DMS153 treated with DMSO at 0.1 percent for 48 hours (cell line): ENCODE data around the gene REC114.
"Not testable (repeated sequence)": the region's sequence is repeated elsewhere in the genome, so short reads cannot be mapped to it uniquely, and the experiment has no call there.

Experiments used
- DNase-seq: peaks from one replicate; lab custom pipeline; 2025; ENCODE audit not compliant: unreplicated experiment; lab: John Stamatoyannopoulos, UW

Gene REC114, protein sequence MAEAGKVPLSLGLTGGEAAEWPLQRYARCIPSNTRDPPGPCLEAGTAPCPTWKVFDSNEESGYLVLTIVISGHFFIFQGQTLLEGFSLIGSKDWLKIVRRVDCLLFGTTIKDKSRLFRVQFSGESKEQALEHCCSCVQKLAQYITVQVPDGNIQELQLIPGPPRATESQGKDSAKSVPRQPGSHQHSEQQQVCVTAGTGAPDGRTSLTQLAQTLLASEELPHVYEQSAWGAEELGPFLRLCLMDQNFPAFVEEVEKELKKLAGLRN

DNA sequence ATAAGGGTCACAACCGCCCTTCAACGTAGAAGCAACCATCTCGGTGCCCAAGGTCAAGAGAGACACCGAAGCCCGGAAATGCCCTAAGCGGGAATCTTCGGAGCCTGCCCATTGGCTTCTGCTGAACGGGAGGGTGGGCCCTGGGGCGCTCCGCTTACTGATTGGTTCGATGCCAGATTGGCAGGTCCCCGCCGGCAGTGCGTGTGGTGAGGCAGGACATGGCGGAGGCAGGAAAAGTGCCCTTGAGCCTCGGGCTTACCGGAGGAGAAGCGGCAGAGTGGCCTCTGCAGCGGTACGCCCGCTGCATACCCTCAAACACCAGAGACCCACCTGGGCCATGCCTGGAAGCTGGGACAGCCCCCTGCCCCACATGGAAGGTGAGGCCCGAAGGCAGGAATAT, at the start of gene REC114:
Gene REC114, plus strand, starts transcription at position 197 of the 400 bp plus-strand sequence. Its CDS starts 22 bp downstream, at position 219.
- no peak for DNase-seq

DNA sequence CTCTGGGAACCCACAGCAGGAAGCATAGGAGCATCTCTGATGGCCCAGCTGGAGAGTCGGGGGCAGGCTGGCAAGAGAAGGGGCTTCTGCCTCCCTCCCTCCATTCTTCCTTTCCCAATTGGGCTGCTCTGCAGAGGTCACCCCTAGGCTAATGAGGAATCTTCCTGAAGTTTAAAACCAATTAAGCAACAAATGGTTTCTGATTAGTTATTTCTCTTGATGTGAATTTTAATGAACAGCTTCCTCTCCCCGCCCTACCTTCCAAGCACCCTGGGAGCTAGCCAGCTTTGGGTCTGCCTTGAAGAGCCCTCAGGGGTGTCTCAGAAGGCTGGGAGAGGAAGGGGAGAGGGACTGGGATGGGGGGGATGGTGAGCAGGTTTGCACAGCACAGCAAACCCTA, 49.6 kb upstream of the REC114 start:
- DNase-seq: no peak

DNA sequence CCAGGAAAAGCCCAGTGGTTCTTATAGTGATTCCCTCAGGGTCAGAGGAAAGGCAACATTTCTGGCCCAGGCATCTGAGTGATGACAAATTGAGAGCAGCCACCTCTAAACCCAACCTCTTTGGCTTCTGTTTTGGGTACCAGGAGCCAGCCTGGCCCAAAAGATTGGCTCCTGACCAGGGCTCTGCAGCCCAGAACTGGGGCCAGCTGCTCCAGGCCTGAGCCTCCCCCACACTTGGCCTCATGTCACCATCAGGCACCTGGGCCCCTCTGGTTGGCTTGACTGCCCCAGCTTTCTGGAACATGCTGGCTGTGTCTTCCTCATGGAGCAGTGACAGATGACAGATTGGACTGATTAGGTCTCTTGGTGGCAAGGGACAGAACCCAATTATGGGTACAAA, 48.2 kb upstream of the REC114 start:
- DNase-seq: no peak

DNA sequence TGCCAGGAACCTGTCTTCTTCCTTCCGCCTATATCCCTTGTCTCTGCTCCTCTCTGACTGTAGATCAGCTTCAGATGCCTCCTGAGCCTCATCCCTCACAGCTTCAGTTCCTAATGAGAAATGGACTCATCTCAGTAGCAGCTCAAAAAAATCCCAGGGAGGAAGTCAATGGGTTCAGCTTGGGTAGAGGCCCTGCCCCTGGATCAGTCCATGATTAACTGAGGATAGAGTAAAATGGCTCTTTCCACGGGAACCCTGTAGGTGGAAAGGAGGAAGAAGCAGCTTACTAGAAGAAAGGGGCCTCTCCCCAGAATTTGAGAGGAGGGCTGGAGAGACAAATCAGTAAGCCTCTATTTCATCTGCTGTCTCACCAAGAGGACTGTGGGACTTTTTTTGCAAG, 47.3 kb upstream of the REC114 start:
- no peak for DNase-seq

DNA sequence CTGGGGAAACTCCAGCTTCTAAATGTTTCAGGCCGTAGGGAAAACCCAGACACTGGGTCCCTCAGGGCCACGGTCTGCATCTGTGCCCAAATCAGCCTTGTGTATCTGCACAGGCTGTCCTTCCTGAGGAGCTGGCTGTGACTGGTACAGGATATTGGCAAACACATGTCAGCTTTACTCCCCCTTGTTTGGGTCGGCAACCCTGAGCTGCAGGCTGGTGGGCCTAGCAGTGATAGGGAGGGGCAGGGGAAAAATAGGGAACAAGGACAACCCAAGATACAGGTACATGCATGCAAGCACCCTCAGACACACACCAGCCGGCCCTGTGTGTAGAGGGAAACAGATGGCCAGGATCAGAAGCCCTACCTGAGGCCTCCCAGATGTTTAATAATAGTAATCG, 45.5 kb upstream of the REC114 start:
- no peak for DNase-seq

DNA sequence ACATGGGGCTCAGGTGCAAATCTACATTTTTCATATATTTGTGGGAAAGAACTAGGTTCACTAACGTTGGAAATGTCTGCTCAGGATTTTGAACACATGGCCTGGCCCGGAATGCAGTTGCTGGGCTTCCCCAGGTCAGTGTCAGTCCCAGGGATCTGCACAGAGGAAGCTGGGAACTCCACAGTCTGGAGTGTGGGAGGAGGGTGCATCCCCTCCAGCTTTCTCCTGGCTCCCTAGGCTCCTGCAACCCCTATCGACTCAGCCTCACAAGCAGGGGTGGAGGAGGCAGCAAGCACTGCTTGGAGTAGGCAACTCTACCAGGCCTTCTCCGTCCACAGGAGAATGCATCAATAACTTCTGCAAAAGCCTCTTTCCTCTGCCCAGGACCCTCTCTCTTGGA, 44.1 kb upstream of the REC114 start:
- no peak for DNase-seq

DNA sequence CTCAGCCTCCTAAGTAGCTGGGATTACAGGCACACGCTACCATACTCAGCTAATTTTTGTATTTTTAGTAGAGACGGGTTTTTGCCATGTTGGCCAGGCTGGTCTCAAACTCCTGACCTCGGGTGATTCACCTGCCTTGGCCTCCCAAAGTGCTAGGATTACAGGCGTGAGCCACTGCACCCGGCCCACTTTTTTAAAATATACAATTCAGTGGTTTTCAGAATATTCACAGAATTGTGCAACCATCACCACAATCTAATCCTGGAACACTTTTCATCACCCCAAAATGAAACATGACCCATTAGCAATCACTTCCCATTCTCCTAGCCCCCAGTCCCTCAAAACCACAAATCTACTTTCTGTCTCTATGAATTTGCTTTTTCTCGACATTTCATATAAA, 42.7 kb upstream of the REC114 start:
- not testable (repeated sequence) for DNase-seq

DNA sequence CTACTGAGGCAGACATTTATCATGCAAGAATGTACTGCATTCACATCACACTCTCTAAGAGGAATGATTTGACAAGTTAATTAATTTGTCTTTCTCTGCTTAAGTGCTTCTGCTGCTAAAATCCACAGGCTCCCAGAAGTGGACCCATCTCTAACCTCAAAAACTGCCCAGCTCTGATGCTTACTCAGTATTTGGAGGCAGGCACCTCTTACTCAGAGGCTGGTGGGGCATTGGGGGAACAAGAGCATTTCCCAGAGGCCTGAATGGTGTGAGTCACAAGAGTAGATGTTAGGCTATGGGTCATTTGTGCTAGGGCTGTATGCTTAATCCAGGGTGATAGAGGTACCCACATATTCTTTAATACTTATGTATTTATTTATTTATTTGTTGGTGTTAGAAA, 39.8 kb upstream of the REC114 start:
- DNase-seq: no peak

DNA sequence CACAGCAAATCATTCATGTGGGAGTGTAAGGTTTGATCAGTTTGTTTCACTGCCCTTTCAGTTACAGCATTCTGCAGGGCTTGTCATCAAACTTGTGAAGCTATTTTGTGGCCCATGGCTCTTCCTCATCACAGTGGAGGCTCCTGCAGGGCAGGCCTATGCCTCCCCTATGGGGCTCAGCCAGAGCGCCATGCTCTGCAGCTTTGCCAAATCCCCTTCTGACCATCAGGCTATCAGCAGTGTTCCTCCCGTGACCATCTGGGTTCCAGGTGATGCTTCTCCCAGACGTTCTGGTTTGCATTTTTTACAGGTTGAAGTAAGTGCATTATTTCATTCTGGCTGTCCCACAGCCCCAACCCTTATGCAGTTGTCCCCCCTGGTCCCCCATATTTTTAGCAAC, 28.1 kb upstream of the REC114 start:
- DNase-seq: no peak

DNA sequence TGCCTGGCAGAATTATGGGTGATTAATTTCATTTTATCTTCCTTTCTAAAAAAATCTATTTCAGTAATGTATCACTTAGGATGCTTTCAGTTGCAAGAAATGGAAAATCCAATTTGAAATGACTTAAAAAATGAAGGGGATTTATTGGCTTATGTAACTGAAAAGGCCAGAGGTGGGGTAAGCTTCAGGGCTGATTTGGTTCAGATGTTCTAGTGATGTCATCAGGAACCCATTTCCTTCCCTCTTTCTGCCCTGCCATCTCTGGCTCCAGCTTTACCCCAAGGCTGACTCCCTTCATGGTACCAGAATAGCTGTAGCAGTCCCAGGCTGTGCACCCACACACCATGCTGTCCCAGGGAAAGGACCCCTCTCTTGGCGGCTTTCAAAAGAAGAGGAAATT, 18.5 kb upstream of the REC114 start:
- no peak for DNase-seq

DNA sequence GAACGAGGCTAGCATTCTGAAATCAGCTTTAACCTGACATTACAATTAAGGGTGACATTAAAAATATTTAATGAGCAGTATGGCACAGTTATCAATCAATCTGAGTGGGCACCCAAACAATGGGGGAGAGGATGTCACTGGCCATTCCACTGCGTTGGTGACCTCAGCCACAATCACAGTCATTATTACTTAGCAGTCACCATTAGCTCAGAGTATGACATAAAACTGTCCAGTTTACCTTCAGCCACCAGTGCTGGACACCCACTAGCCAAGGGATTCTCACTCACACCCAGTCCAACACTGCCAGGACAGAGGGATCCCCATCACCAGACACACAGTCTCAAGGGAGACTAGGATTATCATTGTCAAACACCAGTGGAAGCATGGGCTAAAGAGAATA, 17.5 kb upstream of the REC114 start:
- no peak for DNase-seq

DNA sequence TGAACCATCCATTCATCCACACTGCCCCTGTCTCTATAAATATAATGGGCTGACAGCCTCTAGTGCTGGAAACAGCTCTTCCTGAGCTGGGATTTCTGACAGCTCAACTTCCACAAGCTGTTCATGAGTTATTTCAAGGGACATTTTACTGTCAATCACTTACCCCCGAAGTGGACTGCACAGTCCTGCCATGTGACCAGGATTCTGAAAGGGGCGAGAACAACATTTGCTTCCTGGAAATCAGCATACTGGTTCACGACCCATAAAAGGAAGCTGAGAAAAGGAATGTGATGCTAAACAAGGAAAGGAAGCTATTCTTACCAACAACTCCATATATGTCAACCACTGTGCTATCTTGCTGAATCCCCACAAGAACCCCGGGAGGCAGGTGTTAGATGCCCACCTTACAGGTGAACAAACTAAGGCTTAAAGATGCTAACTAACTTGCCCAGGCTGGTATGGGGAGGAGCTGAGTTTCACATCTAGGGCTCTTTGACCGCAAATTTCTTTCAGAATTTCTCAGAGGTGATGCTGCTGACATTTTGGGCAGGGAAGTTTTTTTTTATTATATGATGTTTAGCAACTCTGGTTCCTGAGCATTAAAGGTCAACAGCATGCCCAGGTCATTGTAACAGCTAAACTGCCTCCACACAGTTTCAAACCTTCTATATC, 16.5 kb upstream of the REC114 start:
- no peak for DNase-seq

DNA sequence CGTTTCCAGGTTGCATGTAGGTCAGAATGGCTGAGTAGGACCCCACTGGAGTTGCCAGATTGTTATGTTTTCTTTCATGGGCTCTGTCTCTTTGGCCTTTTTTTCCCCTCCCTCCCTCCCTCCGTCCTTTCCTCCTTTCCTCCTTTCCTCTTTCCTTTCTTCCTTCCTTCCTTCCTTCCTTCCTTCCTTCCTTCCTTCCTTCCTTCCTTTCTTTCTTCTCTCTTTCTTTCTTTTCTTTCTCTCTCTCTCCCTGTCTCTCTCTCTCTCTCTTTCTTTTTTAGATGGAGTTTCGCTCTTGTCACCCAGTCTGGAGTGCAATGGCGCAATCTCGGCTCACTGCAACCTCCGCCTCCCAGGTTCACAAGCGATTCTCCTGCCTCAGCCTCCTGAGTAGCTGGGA, 11.6 kb upstream of the REC114 start:
- DNase-seq: not testable (repeated sequence)

DNA sequence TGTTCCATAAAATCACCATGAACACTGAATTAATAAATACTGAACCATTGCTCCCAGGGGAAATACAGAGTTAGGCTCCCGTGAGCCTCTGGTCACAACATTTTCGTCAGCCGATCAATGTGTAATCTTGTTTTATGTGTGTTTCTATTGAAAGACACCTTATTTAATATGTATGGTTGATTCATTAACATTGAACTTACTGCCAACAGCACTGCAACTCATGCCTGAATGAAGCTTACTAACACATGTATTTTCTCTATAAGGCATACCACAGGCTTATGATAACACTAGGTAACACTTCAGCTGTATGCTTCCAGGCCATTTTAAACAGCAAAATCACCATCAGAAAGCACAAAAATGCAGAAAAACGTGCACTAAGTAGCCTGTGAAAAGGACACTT, 9.1 kb upstream of the REC114 start:
- no peak for DNase-seq

DNA sequence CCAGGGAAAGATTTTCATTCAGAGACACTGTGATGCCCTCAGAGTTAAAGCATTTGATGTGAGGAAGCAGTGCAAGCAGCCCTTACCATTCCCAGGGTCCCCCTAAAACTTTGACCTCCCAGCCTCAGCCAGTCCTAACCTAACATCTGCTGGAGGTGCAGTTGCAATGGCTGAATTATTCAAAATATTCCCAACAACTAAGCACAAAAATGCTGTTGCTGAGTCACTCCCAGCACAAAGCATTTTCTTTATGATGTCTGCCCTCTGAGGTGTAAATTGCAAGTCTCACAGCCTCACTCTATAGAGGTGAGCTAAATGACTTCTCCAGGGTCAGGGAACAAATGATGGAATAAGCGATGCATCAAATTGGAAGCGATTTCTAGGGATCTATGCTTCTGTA, 6.4 kb upstream of the REC114 start:
- DNase-seq: no peak

DNA sequence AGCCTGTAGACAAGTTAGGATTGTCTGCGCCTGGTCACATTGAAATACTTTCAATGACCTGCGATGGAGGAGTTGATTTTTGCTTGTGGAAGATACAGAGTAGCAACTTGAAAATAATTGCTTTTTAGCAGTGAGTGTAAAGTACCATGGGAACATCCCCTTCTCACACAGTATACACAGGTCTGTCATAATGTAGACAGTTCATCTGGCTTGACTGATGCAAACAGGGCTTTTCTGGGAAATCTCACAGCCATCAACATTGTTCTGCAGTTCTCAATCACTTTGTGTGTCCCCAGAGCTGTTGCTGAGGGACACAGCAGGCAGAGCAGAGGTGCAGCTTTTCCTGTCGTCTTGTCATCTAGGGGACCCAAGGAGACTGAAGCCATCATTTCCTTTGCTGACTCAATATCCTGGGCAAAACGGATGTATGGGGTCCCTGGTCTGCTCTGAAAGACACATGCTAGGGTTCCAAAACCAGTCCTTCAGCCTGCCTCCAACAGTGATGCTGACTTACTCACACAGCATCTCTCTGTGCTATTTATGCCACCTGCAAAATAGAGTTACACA, 5.3 kb upstream of the REC114 start:
- no peak for DNase-seq

DNA sequence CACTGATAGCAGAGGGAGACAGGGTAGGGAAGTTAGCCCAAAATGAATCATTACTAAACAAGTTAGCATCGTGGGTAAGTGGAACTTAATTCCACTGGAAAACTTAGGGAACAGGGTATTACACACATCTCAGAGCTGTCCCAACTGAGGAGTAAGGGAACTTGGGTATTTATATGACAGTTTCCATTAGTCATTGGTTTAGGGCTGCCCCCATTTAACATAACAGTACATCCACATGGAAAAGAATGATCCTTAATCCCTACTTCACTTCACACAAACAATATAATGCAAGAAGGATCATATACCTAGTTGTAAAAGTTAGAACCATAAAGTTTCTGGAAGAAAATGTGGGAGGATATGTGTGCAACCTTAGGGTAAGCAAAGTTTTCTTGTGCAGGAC, 4.3 kb upstream of the REC114 start:
- DNase-seq: no peak

DNA sequence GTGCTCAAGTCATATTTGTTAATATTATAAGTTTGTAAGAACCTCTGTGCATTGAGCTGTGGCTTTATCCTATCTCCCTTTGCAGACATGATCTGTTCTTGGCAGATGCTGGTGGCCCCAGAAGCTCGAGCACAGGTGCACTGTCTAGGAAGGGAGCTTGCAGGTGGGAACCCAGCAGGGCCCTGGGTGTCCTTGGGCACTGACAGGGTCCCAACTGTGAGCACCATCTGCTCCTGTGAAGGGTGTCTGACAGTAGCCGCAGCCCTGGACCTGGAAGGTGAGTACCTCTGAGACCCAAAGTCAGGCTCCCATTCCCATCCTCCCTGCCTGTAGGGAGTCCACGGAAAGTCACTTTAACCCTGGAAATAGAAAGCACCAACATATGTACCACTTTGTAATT, 2.4 kb upstream of the REC114 start:
- no peak for DNase-seq

DNA sequence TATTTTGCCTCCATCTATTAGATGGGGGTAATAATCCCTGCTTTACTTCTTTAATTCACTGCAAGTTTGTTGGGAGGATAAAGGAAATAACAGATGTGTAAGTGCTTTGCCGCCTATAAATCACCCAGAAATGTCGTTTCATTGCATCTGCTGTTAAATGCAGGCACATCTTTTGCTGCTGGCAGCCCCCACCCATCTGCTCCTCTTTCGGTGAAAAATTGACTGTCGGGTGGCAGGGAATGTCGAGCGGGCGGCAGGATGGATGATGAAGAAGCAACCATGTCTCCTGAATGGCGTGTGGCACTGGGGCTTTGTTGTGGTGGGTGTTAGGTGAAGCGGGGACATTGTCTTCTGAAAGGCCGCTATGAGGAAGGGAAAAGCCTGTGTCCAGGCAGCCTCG, 543 bp upstream of the REC114 start:
- no peak for DNase-seq

DNA sequence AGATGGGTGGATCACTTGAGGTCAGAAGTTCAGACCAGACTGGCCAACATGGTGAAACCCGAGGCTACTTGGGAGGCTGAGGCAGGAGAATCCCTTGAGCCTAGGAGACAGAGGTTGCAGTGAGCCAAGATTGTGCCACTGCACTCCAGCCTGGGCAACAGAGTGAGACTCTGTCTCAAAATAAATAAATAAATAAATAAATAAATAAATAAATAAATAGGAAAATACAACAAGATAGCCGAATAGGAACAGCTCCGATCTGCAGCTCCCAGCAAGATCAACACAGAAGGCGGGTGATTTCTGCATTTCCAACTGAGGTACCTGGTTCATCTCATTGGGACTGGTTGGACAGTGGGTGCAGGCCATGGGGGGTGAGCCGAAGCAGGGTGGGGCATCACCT, 4.5 kb downstream of the REC114 start:
- not testable (repeated sequence) for DNase-seq

DNA sequence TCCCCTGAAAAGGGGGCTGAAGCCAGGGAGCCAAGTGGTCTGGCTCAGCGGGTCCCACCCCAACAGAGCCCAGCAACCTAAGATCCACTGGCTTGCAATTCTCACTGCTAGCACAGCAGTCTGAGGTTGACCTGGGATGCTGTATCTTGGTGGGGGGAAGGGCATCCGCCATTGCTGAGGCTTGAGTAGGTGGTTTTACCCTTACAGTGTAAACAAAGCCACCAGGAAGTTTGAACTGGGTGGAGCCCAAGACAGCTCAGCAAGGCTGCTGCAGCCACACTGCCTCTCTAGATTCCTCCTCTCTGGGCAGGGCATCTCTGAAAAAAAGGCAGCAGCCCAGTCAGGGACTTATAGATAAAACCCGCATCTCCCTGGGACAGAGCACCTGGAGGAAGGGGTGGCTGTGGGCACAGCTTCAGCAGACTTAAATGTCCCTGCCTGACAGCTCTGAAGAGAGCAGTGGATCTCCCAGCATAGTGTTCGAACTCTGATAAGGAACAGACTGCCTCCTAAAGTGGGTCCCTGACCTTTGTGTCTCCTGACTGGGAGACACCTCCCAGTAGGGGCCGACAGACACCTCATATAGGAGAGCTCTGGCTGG, 5.3 kb downstream of the REC114 start:
- DNase-seq: not testable (repeated sequence)

DNA sequence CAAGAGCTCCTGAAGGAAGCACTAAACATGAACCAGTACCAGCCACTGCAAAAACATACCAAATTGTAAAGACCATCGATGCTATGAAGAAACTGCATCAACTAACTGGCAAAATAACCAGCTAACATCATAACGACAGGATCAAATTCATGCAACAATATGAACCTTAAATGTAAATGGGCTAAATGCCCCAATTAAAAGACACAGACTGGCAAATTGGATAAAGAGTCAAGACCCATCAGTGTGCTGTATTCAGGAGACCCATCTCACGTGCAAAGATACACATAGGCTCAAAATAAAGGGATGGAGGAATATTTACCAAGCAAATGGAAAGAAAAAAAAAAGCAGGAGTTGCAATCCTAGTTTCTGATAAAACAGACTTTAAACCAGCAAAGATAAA, 7.0 kb downstream of the REC114 start:
- DNase-seq: not testable (repeated sequence)
